HG03060 (cell line): Measurements from ENCODE around the gene PKHD1.
"Not testable (repeated sequence)": the region's sequence is repeated elsewhere in the genome, so short reads cannot be mapped to it uniquely, and the experiment has no call there.

ENCODE experiments used
- ATAC-seq: cut with Tn5 transposase; IDR thresholded peaks from one replicate; pipeline ENCODE4 v1.9.1; 2021; ENCODE audit warnings: low read depth, moderate number of reproducible peaks; ENCODE audit not compliant: unreplicated experiment

Gene PKHD1

DNA sequence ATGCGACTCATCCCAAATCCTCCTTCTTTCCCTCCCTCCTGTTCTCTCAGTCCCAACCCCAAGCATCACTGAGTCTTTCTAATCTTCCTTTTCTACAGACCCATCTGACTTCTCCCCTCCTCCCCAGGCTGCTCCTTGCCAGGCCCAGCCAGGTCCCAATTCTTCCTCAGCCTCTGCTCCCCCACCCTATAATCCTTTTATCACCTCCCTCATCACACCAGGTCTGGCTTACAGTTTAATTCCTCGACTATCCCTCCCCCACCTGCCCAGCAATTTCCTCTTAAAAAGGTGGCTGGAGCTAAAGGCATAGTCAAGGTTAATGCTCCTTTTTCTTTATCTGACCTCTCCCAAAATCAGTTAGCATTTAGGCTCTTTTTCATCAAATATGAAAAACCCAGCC, 147.7 kb downstream of the PKHD1 start:
- ATAC-seq: not testable (repeated sequence)

DNA sequence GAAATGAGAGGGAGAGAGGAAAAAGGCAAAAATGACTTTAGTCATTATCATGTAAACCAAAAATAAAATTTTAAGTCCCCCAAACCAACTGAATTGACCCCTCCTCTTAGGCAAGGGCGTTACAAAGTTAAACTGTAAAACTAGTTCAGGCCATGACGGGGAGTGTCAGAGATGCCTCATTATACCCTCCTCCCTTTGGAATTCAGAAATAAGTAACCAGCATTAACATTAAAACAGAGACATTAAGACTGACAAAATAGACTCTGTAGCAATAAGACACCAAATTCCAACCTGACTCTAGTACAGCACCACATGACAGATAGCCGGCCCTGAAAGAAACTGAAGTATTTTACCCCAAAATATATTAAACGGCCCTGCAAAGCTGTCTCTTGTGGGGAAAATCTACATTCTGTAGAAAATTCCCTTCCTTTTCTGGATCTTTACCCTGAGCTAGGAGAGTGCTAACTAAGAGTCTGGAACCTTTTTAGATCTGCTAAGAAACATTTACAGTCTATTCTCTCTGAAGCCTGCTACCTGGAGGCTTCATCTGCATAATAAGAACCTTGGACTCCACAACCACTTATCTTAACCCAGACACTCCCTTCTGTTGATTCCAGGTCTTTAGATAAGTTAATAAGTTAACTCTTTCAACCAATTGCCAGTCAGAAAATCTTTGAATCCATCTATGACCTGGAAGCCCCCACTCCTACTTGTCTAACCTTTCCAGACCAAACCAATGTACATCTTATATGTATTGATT, 150.7 kb downstream of the PKHD1 start:
- no peak for ATAC-seq

DNA sequence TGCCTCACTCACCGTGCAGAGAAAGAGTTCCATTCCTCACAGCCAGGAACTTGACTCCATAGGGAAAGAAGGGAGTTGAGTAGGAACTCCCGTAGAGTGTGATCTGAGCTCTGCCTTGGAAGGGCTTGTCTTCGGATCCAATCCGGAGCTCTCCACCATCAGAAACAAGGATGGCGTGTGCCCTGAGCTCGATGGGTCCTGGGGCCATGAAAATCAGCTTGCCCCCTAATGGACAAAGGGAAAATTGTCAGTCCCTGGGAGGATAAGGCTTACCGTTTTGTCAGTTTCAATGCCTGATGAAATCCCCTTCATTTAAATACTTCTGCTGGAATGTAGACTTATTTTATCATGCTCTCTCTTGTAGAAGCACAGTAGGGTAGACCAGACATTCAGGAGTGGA, 153.3 kb downstream of the PKHD1 start:
- ATAC-seq: no peak

DNA sequence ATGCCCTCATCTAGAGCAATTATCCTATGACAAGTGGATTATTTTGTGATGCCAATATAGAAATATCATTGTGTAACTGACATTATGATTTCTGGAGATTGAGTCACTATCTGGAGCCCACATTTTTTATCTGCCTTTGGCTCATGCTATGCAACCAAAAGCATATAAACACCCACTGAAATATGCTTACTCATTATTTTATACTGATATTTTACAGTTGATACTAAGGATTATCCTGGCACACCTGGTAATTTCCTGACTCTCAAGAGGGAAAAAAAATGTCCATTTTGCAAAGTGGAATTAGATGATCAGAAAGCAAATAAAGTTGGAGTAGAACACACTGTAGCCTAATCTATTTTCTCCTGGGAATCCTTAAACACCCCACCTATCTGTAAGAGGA, 154.5 kb downstream of the PKHD1 start:
- ATAC-seq: no peak

DNA sequence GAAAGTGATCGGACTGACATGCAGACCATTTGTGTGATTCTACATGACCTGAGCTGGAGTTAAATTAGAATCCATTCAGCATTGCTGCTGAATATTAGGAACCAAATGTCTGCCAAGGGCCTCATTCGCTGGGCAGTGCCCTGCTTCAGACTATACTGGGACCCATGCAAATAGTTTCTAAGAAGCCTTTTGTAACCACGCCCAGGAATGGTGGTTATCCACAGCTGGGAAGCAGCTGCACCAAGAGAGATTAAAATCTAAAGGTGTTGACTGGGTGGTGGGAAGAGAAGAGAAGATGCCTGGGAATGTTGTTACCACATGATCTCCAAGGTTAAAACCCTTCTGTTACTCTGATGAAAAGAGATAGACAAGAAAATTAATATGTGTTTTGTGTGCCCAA, 156.8 kb downstream of the PKHD1 start:
- ATAC-seq: no peak

DNA sequence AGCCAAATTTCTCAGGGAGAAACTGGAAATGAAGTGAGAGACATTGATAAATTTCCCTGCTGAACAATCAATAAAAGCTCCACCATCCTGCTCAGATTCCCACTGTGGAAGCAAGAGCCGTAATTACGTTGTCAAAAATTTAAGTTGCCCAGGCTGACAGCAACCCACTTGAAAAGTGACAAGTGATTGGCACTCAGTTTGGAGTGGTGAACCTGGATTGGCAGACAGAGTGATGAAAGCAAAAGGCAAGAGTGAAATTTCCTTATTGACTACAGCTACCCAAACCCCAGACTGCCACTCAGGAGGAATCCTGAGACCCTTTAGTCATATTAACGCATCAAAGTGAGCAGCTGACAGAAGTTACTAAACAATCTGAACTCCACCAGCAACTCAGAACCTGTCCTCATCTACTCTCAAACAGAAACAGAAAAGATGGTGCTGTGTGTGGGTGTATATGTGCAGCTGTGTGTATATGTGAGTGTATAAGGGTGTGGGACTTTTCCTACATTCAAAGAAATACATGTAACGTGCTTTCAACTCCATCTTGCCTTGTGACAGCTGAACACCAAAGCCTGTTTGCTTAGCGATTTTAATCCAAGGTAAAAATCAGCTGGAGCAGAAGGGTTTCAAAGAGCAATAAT, 157.4 kb downstream of the PKHD1 start:
- ATAC-seq: no peak

DNA sequence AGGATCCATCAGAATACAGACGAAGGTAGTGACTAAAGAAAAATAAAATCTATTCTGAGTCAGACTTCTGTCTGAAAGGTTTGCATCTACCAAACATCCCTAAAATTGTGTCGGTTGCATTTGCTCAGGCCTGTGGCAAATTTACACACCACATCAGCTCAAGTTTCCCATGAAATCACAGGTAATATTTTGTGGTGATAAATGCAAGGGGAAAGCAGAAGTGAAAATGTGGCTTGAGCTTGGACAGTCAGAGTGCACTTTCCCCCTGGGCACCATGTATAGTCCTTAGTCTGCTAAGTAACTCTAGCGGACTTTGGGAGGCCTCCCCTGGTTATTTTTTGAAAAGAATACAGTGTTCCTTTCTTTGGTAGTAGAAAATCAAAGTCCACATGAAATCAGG, 159.1 kb downstream of the PKHD1 start:
- peak; percentile 59 for ATAC-seq

DNA sequence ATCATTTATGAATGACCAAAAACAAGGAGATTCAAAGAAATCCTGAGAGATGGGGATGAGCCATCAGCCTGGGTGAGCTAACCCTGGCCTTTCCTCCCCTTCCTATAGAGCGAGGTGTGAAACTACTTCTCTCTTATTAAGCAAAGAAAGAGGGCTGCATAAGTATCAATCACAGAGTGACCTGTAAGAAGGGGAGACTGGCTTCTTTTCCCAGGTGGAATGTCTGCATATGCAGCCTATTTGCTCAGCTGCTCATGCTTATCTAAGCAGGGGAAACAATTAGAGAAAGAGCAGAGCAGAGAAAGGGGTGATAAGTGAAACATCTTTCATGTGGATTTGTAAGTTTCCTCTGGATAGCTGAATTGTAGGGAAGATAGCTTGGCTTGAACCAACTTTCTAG, 160.0 kb downstream of the PKHD1 start:
- no peak for ATAC-seq

DNA sequence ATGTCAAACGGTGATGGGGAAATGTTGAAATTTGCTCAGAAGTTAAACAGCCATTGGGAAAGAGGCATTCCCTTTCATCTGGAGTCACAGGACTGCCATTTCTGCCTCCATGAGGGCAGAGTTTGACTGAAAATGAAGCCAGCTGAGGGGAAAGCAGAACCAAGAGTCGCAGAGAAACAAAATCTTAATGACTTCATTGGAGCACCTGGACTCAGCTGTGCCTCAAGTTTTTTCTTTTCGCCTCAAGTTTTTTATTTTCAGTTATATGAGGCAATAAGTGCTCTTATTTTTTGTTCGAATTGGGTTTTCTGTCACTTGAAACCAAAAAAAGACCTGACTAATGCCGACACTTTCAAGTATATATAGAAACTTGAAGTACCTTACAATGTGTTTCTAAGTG, 161.3 kb downstream of the PKHD1 start:
- ATAC-seq: no peak

DNA sequence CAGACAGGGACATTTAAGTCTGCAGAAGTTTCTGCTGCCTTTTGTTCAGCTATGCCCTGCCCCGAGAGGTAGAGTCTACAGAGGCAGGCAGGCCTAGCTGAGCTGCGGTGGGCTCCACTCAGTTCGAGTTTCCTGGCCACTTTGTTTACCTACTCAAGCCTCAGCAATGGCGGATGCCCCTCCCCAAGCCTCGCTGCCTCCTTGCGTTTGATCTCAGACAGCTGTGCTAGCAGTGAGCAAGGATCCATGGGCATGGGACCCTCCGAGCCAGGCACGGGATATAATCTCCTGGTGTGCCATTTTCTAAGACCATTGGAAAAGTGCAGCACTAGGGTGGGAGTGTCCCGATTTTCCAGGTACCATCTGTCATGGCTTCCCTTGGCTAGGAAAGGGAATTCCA, 164.9 kb downstream of the PKHD1 start:
- ATAC-seq: not testable (repeated sequence)

DNA sequence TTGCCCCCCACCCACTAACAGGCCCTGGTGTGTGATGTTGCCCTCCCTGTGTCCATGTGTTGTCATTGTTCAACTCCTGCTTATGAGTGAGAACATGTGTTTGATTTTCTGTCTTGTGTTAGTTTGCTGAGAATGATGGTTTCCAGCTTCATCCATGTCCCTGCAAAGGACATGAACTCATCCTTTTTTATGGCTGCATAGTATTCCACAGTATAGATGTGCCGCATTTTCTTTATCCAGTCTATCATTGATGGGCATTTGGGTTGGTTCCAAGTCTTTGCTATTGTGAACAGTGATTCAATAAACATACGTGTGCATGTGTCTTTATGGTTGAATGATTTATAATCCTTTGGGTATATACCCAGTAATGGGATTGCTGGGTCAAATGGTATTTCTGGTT, 169.1 kb downstream of the PKHD1 start:
- not testable (repeated sequence) for ATAC-seq

DNA sequence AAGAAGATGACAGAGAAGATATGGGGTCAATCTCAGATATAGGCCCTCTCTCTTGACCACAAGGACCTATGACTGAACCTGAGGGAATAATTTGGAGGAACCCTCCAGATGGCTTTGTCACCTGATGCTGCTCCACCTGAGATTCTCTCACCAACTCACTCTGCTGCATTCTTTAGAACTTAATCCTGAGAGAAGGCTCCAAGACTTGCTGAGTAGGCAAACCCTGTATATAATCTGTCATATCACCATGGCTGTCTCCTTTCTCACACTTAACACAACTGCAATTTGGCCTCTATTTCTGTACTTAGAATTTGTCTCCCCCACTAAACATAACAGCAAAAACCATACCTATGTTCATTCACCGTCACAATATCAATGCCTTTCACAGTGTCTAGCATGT, 172.3 kb downstream of the PKHD1 start:
- ATAC-seq: no peak

DNA sequence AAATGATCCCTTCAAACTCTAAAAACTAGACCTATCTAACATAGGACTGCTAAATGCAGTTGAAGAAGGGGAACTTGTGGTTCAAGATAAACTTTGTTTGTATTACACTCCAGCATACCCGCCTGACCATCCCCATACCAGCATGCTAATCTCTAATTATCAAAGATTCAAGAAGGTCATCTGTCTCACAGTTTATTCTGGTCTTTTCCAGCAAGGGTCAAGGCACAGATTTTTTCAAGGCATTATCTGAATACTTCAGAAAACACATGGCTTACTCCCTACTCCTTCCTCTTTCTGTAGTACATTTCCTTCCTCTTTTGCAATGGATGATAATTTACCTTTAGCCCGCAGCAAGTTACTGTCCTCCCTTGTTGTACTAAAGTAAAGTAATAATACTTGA, 174.1 kb downstream of the PKHD1 start:
- ATAC-seq: no peak

DNA sequence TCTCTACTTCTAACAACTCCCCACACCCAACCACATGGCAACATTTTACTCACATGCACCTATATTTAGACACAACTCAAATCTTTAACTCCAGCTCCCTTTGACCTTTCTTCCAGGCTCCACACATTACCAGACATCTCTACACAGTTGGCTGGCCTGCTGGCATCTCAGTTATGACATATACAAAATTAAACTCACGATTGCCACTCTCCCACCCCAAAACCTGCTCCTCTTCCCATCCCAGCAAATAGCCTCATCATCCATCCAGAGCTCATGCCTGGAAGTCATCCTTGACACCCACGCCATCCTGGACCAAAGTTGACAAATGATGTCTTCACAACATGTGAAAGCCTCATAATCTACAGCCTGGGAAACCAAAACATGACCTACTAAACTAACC, 176.6 kb downstream of the PKHD1 start:
- no peak for ATAC-seq

DNA sequence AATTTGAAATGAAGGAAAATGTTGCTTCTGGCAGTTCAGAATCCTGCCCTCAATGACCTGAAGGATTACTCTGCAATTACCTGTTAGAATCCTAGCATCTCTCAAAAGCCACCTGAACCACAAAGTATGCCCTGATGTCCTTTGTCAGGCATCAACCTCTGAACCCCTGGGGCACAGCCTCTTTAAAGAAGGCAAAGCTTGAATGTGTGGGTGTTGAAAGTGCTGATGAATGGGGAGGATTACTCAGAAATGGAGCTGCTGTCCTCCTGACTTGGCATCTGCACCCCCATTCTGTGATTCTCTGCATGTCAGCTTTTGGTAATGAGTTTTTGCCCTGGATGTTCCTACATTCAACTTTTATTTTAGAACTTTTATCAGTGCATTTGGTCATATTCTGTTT, 179.2 kb downstream of the PKHD1 start:
- no peak for ATAC-seq

DNA sequence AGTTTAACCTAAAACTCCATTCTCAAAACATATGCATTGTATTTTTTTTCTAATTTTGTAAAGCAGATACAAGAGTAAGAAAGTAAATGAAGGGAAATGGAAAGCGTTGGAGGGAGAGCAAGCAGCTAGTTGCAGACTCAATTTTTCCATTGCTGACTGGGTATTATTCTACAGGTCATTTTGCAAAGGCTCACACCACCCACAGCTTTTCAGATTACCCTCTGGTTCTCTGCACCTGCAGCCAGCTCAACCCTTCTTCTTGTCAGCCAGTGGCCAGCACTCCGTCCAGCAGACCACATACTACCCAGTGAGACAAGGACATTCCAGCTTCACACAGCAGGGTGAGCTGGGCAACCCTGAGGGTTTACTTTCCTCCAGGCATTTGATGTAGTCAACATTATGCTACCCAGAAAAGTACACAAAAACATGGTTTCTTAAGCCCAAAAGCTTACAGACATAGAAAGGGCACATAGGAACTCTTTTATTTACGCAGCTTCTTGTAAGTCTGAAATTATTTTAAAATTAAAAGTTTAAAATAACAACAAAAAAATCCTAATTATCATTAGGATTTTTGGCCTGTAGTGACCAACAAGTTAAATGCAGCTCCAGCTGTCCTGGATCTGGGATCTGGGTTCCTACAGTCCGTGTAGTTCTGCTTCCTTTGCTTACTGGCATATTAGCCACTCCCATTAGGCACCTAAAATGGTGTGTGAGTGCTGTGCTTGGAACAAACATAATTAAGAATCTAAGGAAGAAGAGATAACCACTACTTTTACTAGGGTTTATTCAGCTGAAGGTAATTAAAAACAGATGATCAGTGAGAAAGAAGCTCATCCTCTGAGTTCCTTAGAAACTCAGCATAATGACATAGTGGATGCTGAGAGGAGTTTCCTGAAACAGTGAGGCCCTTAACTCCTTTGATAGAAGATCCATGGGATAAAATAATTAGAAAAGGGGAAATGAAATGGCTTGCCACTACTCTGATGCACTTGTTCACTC, 185.3 kb downstream of the PKHD1 start:
- ATAC-seq: no peak

DNA sequence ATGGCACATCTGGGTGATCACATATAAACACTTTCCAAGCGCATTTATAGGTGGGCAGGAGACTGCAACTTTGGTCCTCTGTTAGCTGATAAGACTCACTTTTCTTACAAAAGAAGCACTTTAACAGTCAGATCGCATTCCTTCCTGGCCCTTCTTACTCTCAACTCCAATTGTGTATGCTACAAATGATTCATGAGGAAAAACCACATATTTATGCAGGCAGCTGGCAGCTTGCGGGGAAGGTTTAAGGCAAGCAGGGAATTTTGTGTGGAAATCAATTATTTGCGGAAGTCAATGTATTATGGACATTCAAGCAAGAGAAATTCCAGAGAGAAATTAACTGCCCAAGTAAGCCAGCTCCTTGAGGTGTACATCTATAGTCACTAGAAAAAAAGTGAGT, 194.0 kb downstream of the PKHD1 start:
- no peak for ATAC-seq

DNA sequence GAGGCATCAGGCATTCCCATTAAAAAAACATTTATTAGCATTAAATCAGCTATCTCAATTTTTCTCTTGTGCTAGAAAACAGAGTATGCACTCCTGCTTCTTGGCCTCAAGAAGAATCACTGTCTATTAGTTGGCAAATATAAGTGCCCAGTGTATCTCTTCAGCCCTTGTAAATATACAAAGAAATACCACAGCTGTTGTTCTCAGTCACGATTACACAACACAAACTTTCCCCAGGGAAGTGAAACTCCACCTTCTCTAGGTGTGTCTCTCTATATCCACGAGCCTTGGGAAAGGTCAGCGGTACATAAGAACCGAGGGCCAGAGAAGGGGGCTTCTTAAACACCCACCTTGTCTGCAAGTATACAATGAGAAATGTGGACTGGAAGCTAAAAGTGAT, 194.7 kb downstream of the PKHD1 start:
- no peak for ATAC-seq

DNA sequence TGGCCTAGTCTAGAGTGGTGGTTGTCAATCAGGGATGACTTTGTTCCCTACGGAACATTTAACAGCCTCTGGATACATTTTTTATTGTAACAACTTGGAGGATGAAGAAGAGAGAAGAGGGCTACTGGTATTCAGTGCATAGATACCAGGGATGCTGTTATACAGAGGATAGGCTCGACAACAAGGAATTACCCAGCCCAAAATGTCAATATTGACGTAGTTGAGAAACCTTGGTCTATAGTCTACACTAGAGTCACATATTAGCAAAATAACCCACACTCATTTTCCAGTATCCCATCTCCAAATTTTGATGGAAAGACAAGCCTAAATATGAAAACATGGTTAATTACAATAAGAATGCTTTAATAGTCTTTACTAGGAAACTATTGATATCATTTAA, 195.1 kb downstream of the PKHD1 start:
- no peak for ATAC-seq

DNA sequence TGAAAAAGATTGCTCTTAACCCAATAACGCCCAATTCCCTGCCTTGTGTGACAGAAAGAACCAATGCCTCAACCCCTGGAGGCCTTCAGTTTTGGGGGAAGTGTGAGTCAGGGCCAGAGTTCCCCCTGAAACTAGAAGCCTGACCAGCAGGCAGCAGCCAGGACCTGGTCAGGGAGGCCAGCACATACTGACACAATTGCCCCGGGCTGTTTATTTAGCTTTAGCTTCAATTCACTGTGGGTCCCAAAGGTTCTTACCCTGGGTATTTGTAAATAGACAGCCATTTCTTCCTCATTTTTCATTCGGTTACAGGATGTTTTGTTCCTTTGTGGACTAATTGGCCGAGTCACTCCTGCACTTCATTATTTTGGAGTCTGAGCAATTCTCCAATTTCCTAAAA, 195.6 kb downstream of the PKHD1 start:
- no peak for ATAC-seq

DNA sequence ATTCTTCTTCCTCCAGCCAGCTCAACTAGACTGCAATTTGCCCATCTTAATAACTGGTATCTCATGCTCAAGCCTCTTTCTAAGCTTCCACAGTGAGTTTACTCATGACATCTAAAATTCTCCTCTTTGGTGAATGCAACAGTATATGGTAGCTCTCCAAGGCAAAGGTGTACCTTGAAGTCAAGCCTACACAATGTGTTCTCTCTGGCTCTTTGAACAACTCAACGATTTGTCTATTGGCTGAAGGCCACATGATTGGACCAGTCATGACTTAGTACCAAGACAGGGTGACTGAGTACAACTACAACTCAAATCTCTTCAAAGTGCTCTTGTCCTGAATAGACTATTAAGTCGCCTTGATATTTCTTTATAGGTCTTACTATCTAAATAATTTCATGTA, 199.6 kb downstream of the PKHD1 start:
- ATAC-seq: no peak
